Hepatocyte (in vitro differentiated cells): ENCODE data around the gene SLC1A2. TPM values are rescaled to one million over a fixed set of nuclear protein-coding genes. Genes with fewer than 3 reads are reported as not detected.

ENCODE experiments used
- DNase-seq: peaks from one replicate; pipeline ENCODE4 v3.0.0-alpha.2; 2016; ENCODE audit warnings: low spot score
- H2AFZ ChIP-seq: fragments of 200-600 bp; sonication (generic); 2 replicates; pipeline ENCODE4 v1.6.0; 2016; ENCODE audit warnings: antibody characterized with exemption, mild to moderate bottlenecking
- H3K27ac ChIP-seq: fragments of 200-600 bp; sonication (generic); 2 replicates; pipeline ENCODE4 v1.5.1; 2016; ENCODE audit warnings: mild to moderate bottlenecking
- H3K27me3 ChIP-seq: fragments of 200-600 bp; sonication (generic); 2 replicates; pipeline ENCODE4 v1.6.1; 2016
- H3K36me3 ChIP-seq: fragments of 200-600 bp; sonication (generic); replicated peaks from 2 replicates; pipeline ENCODE4 v1.5.1; 2016; ENCODE audit warnings: low read depth; ENCODE audit not compliant: insufficient read depth
- H3K4me1 ChIP-seq: fragments of 200-600 bp; sonication (generic); 2 replicates; pipeline ENCODE4 v1.5.1; 2016; ENCODE audit warnings: mild to moderate bottlenecking, moderate library complexity; ENCODE audit not compliant: insufficient read depth
- H3K4me2 ChIP-seq: fragments of 200-600 bp; sonication (generic); 2 replicates; pipeline ENCODE4 v1.6.0; 2016
- H3K4me3 ChIP-seq: fragments of 200-600 bp; sonication (generic); 2 replicates; pipeline ENCODE4 v1.5.1; 2016; ENCODE audit warnings: mild to moderate bottlenecking
- H3K79me2 ChIP-seq: fragments of 200-600 bp; sonication (generic); 2 replicates; pipeline ENCODE4 v1.6.0; 2017; ENCODE audit warnings: mild to moderate bottlenecking
- H3K9me2 ChIP-seq: fragments of 200-600 bp; sonication (generic); replicated peaks from 2 replicates; pipeline ENCODE4 v1.6.0; 2017; ENCODE audit warnings: mild to moderate bottlenecking; ENCODE audit not compliant: insufficient read depth
- H3K9me3 ChIP-seq: fragments of 200-600 bp; sonication (generic); 2 replicates; pipeline ENCODE4 v1.5.1; 2016; ENCODE audit warnings: low read depth, mild to moderate bottlenecking
- H4K20me1 ChIP-seq: fragments of 200-600 bp; sonication (generic); 2 replicates; pipeline ENCODE4 v1.6.0; 2016; ENCODE audit warnings: mild to moderate bottlenecking; ENCODE audit not compliant: insufficient read depth, poor library complexity, severe bottlenecking
- EZH2 ChIP-seq: fragments of 200-600 bp; sonication (generic); IDR thresholded peaks from 2 replicates; pipeline ENCODE4 v1.6.1; 2016; ENCODE audit warnings: antibody characterized with exemption, mild to moderate bottlenecking, borderline replicate concordance
- EZH2phosphoT487 ChIP-seq: fragments of 200-600 bp; sonication (generic); IDR thresholded peaks from one replicate; pipeline ENCODE4 v1.6.1; 2018; ENCODE audit warnings: antibody characterized with exemption, mild to moderate bottlenecking, low read depth, moderate library complexity; ENCODE audit not compliant: unreplicated experiment, severe bottlenecking
- WGBS: methylation state at CpG from one replicate; pipeline ENCODE4 v1.1.6; 2016; ENCODE audit warnings: low lambda C conversion rate; ENCODE audit errors: missing lambda C conversion rate; 5-methylcytosine and 5-hydroxymethylcytosine counted together
- polyA plus RNA-seq: library from polyadenylated mRNA; unstranded; fragments of >200 nt; fragmentation: Nextera tagmentation; extraction: Ambion mirVana; gene quantifications from 2 replicates; pipeline ENCODE4 v1.2.1, GENCODE V29; 2016
- total RNA-seq: library from RNA; depleted of rRNA; stranded (reverse); fragments of >200 nt; gene quantifications from 2 replicates; pipeline ENCODE4 v1.2.3, GENCODE V29; 2014
- TF ChIP-seq, protein P1 (sequence below): fragments of 200-600 bp; sonication (generic); IDR thresholded peaks from 2 replicates; pipeline ENCODE4 v1.5.1; 2016; ENCODE audit warnings: antibody characterized with exemption, mild to moderate bottlenecking; ENCODE audit not compliant: poor library complexity

SLC1A2 gene
- total and polyA plus RNA-seq, 2 experiments from 2014 or later: 0.59 to 2.9 TPM

- no peaks in the 10 kb centered on the region for H3K79me2 ChIP-seq
- no peaks in the 10 kb centered on the region for H3K9me2 ChIP-seq
- 92% methylated on average over 5 of the region's 5 CpGs for WGBS
Observed at GRCh38 chr11:35231076-35231860, 188.1 kb downstream of the SLC1A2 start.

GRCh38 chr11:35230388-35230787, 189.0 kb downstream of the SLC1A2 start:
- no peak overlapping the region for H3K4me2 ChIP-seq
- H3K27ac ChIP-seq: no peak overlapping the region
- H3K36me3 ChIP-seq: no peaks in the 10 kb centered on the region
- WGBS: 84% methylated on average over 1 of the region's 1 CpG
- H3K79me2 ChIP-seq: no peaks in the 10 kb centered on the region
- H3K4me3 ChIP-seq: no peak overlapping the region
- H4K20me1 ChIP-seq: no peaks in the 10 kb centered on the region
- no peak for DNase-seq
- no peak for TF ChIP-seq EZH2phosphoT487
- TF ChIP-seq, protein P1, sequence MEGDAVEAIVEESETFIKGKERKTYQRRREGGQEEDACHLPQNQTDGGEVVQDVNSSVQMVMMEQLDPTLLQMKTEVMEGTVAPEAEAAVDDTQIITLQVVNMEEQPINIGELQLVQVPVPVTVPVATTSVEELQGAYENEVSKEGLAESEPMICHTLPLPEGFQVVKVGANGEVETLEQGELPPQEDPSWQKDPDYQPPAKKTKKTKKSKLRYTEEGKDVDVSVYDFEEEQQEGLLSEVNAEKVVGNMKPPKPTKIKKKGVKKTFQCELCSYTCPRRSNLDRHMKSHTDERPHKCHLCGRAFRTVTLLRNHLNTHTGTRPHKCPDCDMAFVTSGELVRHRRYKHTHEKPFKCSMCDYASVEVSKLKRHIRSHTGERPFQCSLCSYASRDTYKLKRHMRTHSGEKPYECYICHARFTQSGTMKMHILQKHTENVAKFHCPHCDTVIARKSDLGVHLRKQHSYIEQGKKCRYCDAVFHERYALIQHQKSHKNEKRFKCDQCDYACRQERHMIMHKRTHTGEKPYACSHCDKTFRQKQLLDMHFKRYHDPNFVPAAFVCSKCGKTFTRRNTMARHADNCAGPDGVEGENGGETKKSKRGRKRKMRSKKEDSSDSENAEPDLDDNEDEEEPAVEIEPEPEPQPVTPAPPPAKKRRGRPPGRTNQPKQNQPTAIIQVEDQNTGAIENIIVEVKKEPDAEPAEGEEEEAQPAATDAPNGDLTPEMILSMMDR: no peak
- no peaks in the 10 kb centered on the region for H3K9me3 ChIP-seq
- H3K9me2 ChIP-seq: no peaks in the 10 kb centered on the region
- H3K4me1 ChIP-seq: no peaks in the 10 kb centered on the region
- no peak overlapping the region for H2AFZ ChIP-seq
- H3K27me3 ChIP-seq: no peaks in the 10 kb centered on the region

More at GRCh38 chr11:35231076-35231860, 188.1 kb downstream of the SLC1A2 start:
- TF ChIP-seq EZH2: no peak
- TF ChIP-seq, protein P1: no peak
- TF ChIP-seq EZH2phosphoT487: no peak
- Histone ChIP-seq H3K36me3 (no peaks in the 10 kb centered on the region), H3K4me1 (no peaks in the 10 kb centered on the region), H3K4me2 (no peak overlapping the region), H2AFZ (no peak overlapping the region), H3K9me3 (no peaks in the 10 kb centered on the region), H4K20me1 (no peaks in the 10 kb centered on the region), H3K27ac (no peak overlapping the region), H3K4me3 (no peak overlapping the region), H3K27me3 (no peaks in the 10 kb centered on the region)
- DNase-seq: no peak

DNA sequence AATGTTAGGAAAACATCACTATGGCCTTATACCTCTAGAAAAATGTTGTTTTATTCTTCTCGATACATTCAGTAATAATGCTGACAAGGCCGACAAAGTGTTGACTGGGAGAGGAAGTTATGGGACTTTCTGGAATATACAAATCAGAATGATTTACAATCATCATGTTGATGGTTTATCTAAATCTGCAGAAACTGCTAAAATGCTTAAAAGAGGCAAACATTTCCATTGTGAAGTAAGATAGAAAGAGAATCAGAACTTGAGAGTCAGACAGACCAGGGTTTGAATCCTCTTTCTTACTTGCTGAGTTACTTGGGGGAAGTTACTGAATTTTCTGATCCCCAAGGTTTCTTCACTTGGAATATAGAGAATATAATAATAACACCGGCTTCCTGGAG, 191.0 kb downstream of the SLC1A2 start:
- H3K4me1 ChIP-seq: peaks cover 5% of the 10 kb centered on the region
- H3K27ac ChIP-seq: no peak overlapping the region

More for the DNA sequence above, 191.0 kb downstream of the SLC1A2 start:
- TF ChIP-seq, protein P1: no peak
- TF ChIP-seq EZH2phosphoT487 (no peak), EZH2 (no peak)
- H3K27me3 ChIP-seq: no peaks in the 10 kb centered on the region
- H3K4me2 ChIP-seq: no peak overlapping the region
- H3K9me2 ChIP-seq: no peaks in the 10 kb centered on the region
- H3K9me3 ChIP-seq: no peaks in the 10 kb centered on the region
- H3K79me2 ChIP-seq: no peaks in the 10 kb centered on the region
- 78% methylated on average over 3 of the region's 3 CpGs for WGBS
- H2AFZ ChIP-seq: no peak overlapping the region
- H4K20me1 ChIP-seq: no peaks in the 10 kb centered on the region
- no peak overlapping the region for H3K4me3 ChIP-seq
- no peak for DNase-seq
- H3K36me3 ChIP-seq: no peaks in the 10 kb centered on the region
